ENCODE results near the gene PDZRN4.

PDZRN4 gene

DNA sequence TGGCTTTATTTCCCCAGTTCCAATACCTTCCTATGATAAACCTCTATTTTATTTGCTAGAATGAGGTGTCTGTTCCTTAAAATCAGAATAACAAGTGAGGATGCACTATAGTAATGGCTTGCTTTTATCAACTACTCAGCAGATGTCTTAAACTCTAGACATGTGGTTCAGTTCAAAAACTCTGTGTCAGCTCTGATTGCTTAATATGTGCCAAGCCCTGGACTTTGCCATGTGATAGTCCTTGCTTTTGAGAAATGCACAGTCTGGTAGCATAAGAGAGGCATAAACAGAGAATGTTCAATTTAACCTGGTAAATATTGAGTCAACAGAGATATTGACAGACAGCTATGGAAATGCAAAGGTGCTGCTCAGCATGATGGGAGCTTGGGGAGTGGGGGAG lies 254.8 kb downstream of the PDZRN4 start:
- TF ChIP-seq, protein P1, sequence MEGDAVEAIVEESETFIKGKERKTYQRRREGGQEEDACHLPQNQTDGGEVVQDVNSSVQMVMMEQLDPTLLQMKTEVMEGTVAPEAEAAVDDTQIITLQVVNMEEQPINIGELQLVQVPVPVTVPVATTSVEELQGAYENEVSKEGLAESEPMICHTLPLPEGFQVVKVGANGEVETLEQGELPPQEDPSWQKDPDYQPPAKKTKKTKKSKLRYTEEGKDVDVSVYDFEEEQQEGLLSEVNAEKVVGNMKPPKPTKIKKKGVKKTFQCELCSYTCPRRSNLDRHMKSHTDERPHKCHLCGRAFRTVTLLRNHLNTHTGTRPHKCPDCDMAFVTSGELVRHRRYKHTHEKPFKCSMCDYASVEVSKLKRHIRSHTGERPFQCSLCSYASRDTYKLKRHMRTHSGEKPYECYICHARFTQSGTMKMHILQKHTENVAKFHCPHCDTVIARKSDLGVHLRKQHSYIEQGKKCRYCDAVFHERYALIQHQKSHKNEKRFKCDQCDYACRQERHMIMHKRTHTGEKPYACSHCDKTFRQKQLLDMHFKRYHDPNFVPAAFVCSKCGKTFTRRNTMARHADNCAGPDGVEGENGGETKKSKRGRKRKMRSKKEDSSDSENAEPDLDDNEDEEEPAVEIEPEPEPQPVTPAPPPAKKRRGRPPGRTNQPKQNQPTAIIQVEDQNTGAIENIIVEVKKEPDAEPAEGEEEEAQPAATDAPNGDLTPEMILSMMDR (IDR thresholded peaks at IDR 0.05; ENCODE audit: borderline replicate concordance, control extremely low read depth, extremely low read depth, insufficient read depth, missing control alignments): no peak
- in situ Hi-C loops (cut with MboI; ENCODE audit: low sequenced_read_pairs, unreplicated experiment): no loop called here
- DNase-seq (ENCODE audit: low spot score): no peak

DNA sequence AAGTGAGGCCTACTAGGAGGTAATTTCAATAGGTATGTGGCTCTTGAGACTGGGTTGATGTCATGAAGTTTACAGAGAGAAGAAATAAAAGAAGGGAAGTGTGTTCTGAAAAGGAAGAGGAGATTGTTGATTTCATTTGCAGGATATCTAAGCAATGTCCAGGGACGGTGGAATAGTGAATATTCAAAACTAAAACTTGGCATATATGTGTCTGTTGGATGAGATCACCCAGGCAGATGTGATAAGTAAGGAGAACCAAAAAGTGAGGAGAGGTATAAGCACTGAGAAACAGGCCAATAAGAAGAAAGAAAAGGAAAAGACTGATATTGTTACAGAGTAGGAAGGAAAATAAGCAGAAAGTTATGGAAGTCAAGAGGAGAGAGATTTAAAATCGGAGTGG lies 255.6 kb downstream of the PDZRN4 start:
- TF ChIP-seq, protein P1 (IDR thresholded peaks at IDR 0.05; ENCODE audit: borderline replicate concordance, control extremely low read depth, extremely low read depth, insufficient read depth, missing control alignments): no peak
- DNase-seq (ENCODE audit: low spot score): no peak
- in situ Hi-C loops (cut with MboI; ENCODE audit: low sequenced_read_pairs, unreplicated experiment): no loop called here

DNA sequence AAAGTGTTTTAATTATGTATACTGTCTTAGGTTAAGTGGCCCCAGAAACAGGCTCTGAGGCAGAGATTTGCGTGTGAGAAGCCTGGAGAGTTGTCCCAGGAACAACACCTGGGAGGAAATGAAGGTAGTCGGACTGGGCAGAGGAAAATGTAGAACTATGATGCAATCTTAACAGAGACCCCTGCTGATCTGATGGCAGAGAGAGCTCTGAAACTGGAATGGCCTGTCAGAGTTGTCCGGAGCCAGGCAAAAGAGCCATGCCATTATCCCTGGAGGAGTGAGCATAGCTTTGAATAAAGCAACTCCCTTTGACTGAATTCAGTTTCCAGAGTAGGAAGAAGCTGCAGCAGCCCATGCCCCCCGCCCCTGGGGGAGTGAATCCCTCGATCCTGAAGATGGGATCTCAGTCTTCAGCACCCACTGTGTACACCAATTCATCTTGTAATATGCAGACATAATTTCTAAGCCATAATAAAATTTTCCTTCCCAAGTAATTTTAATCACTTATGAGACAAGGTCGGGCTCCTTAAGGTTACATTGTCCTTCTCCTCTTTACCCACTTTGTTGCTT lies 264.8 kb downstream of the PDZRN4 start:
- in situ Hi-C loops (cut with MboI; ENCODE audit: low sequenced_read_pairs, unreplicated experiment): no loop called here
- DNase-seq (ENCODE audit: low spot score): no peak
- TF ChIP-seq, protein P1 (IDR thresholded peaks at IDR 0.05; ENCODE audit: borderline replicate concordance, control extremely low read depth, extremely low read depth, insufficient read depth, missing control alignments): no peak

- in situ Hi-C loops (cut with MboI; ENCODE audit: low sequenced_read_pairs, unreplicated experiment): no loop called here
- no peak for DNase-seq (ENCODE audit: low spot score)
- TF ChIP-seq, protein P1 (IDR thresholded peaks at IDR 0.05; ENCODE audit: borderline replicate concordance, control extremely low read depth, extremely low read depth, insufficient read depth, missing control alignments): no peak
These were observed 265.3 kb downstream of the PDZRN4 start for GRCh38 chr12:41453409-41453808.

GRCh38 chr12:41459111-41459905 lies 271.2 kb downstream of the PDZRN4 start:
- in situ Hi-C loops (cut with MboI; ENCODE audit: low sequenced_read_pairs, unreplicated experiment): no loop called here
- TF ChIP-seq, protein P1 (IDR thresholded peaks at IDR 0.05; ENCODE audit: borderline replicate concordance, control extremely low read depth, extremely low read depth, insufficient read depth, missing control alignments): no peak
- DNase-seq (ENCODE audit: low spot score): no peak

GRCh38 chr12:41459906-41460214 lies 271.7 kb downstream of the PDZRN4 start:
- DNase-seq (ENCODE audit: low spot score): no peak
- TF ChIP-seq, protein P1 (IDR thresholded peaks at IDR 0.05; ENCODE audit: borderline replicate concordance, control extremely low read depth, extremely low read depth, insufficient read depth, missing control alignments): no peak
- in situ Hi-C loops (cut with MboI; ENCODE audit: low sequenced_read_pairs, unreplicated experiment): no loop called here
